Endothelial cell of umbilical vein (primary cell): Measurements from ENCODE around the gene PGBD5. TPM values are rescaled to one million over a fixed set of nuclear protein-coding genes. Genes with fewer than 3 reads are reported as not detected.

Experiments
- BruUV-seq: library from RNA; stranded (reverse); fragments of 400-500 nt; replicated peaks from 2 replicates; lab custom pipeline; 2021; lab: Mats Ljungman, UMichigan
- CTCF ChIA-PET: fragments of 300-600, 350-600 bp; sonication (Branson Sonifier 250); formaldehyde crosslinking; loops from one replicate; lab custom pipeline; 2021; ENCODE audit warnings: antibody characterized with exemption, inconsistent platforms; lab: Charles Lee
- POLR2A ChIA-PET: fragments of 300-600, 350-600 bp; sonication (Branson Sonifier 250); formaldehyde crosslinking; loops from one replicate; lab custom pipeline; 2021; ENCODE audit warnings: antibody characterized with exemption, inconsistent platforms; lab: Charles Lee
- DNase-seq: peaks from one replicate; pipeline ENCODE4 v3.0.0-alpha.2; 2011; ENCODE audit warnings: low read depth, low spot score
- FAIRE-seq: peaks from 2 replicates; lab custom pipeline; 2011; peaks lifted over from hg19 to GRCh38; lab: Jason Lieb, UNC
- H2AFZ ChIP-seq: 2 replicates; pipeline ENCODE4 v1.6.0; 2012; ENCODE audit warnings: low read depth, low read length, control low read depth, inconsistent platforms
- H3K27ac ChIP-seq: 2 replicates; pipeline ENCODE4 v1.5.1; 2011; ENCODE audit warnings: low read depth, mild to moderate bottlenecking, control low read depth, low read length, moderate library complexity; ENCODE audit not compliant: insufficient read depth
- H3K27me3 ChIP-seq, 2 experiments: 2 replicates each; pipeline versions ENCODE4 v1.6.0 to v1.6.1; 2011; ENCODE audit warnings: low read length in 2 of 2, mixed read lengths in 1 of 2; ENCODE audit not compliant: control insufficient read depth in 2 of 2, insufficient read depth in 2 of 2
- H3K36me3 ChIP-seq, 2 experiments: 2 replicates in 1 of 2; 3 replicates in 1 of 2; pipeline ENCODE4 v1.5.1; 2011; ENCODE audit warnings: low read length in 2 of 2, mild to moderate bottlenecking in 1 of 2, moderate library complexity in 1 of 2; ENCODE audit not compliant: control insufficient read depth in 2 of 2, insufficient read depth in 2 of 2; ENCODE audit errors: extremely low read depth in 1 of 2
- H3K4me1 ChIP-seq: 3 replicates; pipeline ENCODE4 v1.5.1; 2011; ENCODE audit warnings: mild to moderate bottlenecking, low read length; ENCODE audit not compliant: control insufficient read depth, insufficient read depth; ENCODE audit errors: extremely low read depth
- H3K4me2 ChIP-seq: 2 replicates; pipeline ENCODE4 v1.6.1; 2011; ENCODE audit warnings: low read length, control low read depth, mixed read lengths; ENCODE audit not compliant: insufficient read depth
- H3K4me3 ChIP-seq, 3 experiments: fragments of 200-600 bp in 1 of 3; sonication (generic), shearing (Covaris generic) in 1 of 3; replicated peaks in 1 of 3; 2 replicates each; pipeline ENCODE4 v1.5.1; 2011 to 2016; ENCODE audit warnings: control low read depth in 3 of 3, low read length in 3 of 3, mild to moderate bottlenecking in 2 of 3, inconsistent platforms in 1 of 3, low read depth in 1 of 3, moderate library complexity in 1 of 3; ENCODE audit not compliant: insufficient read depth in 1 of 3
- H3K79me2 ChIP-seq: 2 replicates; pipeline ENCODE4 v1.6.0; 2012; ENCODE audit warnings: low read length, inconsistent platforms; ENCODE audit not compliant: control insufficient read depth, insufficient read depth
- H3K9ac ChIP-seq: replicated peaks from 2 replicates; pipeline ENCODE3; 2011; ENCODE audit warnings: low read length, control low read depth; ENCODE audit not compliant: insufficient read depth; ENCODE audit errors: extremely low read depth
- H3K9me1 ChIP-seq: replicated peaks from 3 replicates; pipeline ENCODE4 v1.6.0; 2011; ENCODE audit warnings: mild to moderate bottlenecking, low read length; ENCODE audit not compliant: control insufficient read depth, insufficient read depth; ENCODE audit errors: extremely low read depth
- H3K9me3 ChIP-seq: replicated peaks from 2 replicates; pipeline ENCODE4 v1.5.1; 2012; ENCODE audit warnings: low read length, inconsistent platforms; ENCODE audit not compliant: control insufficient read depth, insufficient read depth
- H4K20me1 ChIP-seq: replicated peaks from 2 replicates; pipeline ENCODE3; 2011; ENCODE audit warnings: mild to moderate bottlenecking, low read length; ENCODE audit not compliant: control insufficient read depth, insufficient read depth; ENCODE audit errors: extremely low read depth
- EZH2 ChIP-seq: IDR thresholded peaks from 2 replicates; pipeline ENCODE4 v1.6.1; 2012; ENCODE audit warnings: borderline replicate concordance, low read depth, mild to moderate bottlenecking, moderate library complexity, low read length, inconsistent platforms; ENCODE audit not compliant: severe bottlenecking
- FOS ChIP-seq: IDR thresholded peaks from 2 replicates; pipeline ENCODE4 v1.6.1; 2011; ENCODE audit warnings: mild to moderate bottlenecking, low read length, moderate library complexity, borderline replicate concordance; ENCODE audit not compliant: insufficient read depth
- GATA2 ChIP-seq: IDR thresholded peaks from 2 replicates; pipeline ENCODE4 v1.7.0; 2011; ENCODE audit warnings: low read depth, mild to moderate bottlenecking, moderate library complexity, mixed read lengths, low read length; ENCODE audit not compliant: insufficient read length, insufficient read depth
- JUN ChIP-seq: IDR thresholded peaks from 2 replicates; pipeline ENCODE4 v1.6.1; 2011; ENCODE audit warnings: borderline replicate concordance, low read depth; ENCODE audit not compliant: insufficient read length, insufficient read depth
- MAX ChIP-seq: IDR thresholded peaks from 2 replicates; pipeline ENCODE4 v1.6.1; 2011; ENCODE audit not compliant: insufficient read depth, insufficient read length
- MYC ChIP-seq: IDR thresholded peaks from one replicate; pipeline ENCODE4 v1.6.1; 2011; ENCODE audit warnings: mild to moderate bottlenecking, low read depth, low read length
- POLR2A ChIP-seq: IDR thresholded peaks from 2 replicates; pipeline ENCODE4 v1.6.1; 2012; ENCODE audit warnings: low read depth, mild to moderate bottlenecking, control low read depth, low read length
- POLR2AphosphoS5 ChIP-seq: IDR thresholded peaks from 2 replicates; pipeline ENCODE4 v1.6.1; 2012; ENCODE audit warnings: low read depth, mild to moderate bottlenecking, control low read depth, low read length, moderate library complexity; ENCODE audit not compliant: insufficient read depth
- dilution Hi-C: fragments of 300-500 bp; cut with MboI; formaldehyde crosslinking; loops from one replicate; pipeline ENCODE4 v1.15.0; 2019; ENCODE audit warnings: low sequenced_read_pairs; ENCODE audit not compliant: extremely low pct_ligation_motif_present
- intact Hi-C: fragments of 100-400 bp; cut with micrococcal nuclease; formaldehyde crosslinking; loops from one replicate; pipeline ENCODE4 v1.10.0; 2022
- polyA plus RNA-seq, 4 experiments: library from polyadenylated mRNA; depleted of rRNA in 3 of 4; stranded (reverse) in 3 of 4; unstranded in 1 of 4; fragments of >200 nt; gene quantifications; 2 replicates each; pipeline versions ENCODE4 v1.2.1 to v1.2.3, GENCODE V29; 2011 to 2012; ENCODE audit warnings: missing spikeins in 1 of 4
- total RNA-seq: library from RNA; stranded (reverse); gene quantifications from 2 replicates; pipeline ENCODE4 v1.2.3, GENCODE V29; 2021
- TF ChIP-seq, protein P1 (sequence below), 2 donors: IDR thresholded peaks; 1 replicate in 1 of 2; 2 replicates in 1 of 2; pipeline ENCODE4 v1.5.1; 2011; ENCODE audit warnings: low read length in 2 of 2, mild to moderate bottlenecking in 2 of 2, moderate library complexity in 2 of 2, control low read depth in 1 of 2, inconsistent platforms in 1 of 2, low read depth in 1 of 2; ENCODE audit not compliant: insufficient read depth in 1 of 2; ENCODE audit errors: extremely low read depth in 1 of 2

Gene PGBD5
- total and polyA plus RNA-seq, 2 donors (not counting 3 experiments of a cell fraction or from before 2014, with no cell fraction given) = 0.03 TPM; not detected in 1

DNA sequence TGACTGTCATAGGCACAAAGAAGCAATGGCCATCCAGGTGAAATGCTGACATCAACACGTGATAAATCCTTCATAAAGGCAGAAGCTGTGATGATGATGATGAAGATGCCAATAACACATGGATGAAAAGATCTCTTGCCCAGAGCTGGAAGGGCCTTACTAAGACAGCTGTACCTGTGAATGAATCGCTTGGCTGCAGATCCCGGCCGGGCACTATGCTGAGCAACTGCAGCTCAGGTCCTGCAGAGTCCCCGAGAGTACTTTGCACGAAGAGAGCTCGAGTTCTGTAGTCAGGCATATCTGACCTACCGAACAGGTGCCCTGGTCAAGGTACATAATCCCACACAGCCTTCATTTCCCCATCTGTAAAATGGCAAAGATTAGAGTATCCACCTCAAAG is 48.8 kb downstream of the PGBD5 start:
- BruUV-seq = no TSS peak
- Histone ChIP-seq H3K4me2 (no peak overlapping the region), H3K4me3 (no peak overlapping the region), H2AFZ (no peak overlapping the region), H3K79me2 (no peaks in the 10 kb centered on the region), H3K9me3 (no peaks in the 10 kb centered on the region), H3K36me3 (no peaks in the 10 kb centered on the region), H3K27me3 (no peaks in the 10 kb centered on the region), H3K27ac (no peak overlapping the region), H4K20me1 (no peaks in the 10 kb centered on the region), H3K9me1 (no peaks in the 10 kb centered on the region), H3K9ac (no peak overlapping the region), H3K4me1 (no peaks in the 10 kb centered on the region)
- no peak for FAIRE-seq
- no peak for TF ChIP-seq MAX
- TF ChIP-seq GATA2 = no peak
- TF ChIP-seq, protein P1, sequence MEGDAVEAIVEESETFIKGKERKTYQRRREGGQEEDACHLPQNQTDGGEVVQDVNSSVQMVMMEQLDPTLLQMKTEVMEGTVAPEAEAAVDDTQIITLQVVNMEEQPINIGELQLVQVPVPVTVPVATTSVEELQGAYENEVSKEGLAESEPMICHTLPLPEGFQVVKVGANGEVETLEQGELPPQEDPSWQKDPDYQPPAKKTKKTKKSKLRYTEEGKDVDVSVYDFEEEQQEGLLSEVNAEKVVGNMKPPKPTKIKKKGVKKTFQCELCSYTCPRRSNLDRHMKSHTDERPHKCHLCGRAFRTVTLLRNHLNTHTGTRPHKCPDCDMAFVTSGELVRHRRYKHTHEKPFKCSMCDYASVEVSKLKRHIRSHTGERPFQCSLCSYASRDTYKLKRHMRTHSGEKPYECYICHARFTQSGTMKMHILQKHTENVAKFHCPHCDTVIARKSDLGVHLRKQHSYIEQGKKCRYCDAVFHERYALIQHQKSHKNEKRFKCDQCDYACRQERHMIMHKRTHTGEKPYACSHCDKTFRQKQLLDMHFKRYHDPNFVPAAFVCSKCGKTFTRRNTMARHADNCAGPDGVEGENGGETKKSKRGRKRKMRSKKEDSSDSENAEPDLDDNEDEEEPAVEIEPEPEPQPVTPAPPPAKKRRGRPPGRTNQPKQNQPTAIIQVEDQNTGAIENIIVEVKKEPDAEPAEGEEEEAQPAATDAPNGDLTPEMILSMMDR (IDR thresholded peaks at IDR 0.05; ENCODE audit: extremely low read depth in 1 of 2, insufficient read depth in 1 of 2, low read depth in 1 of 2, low read length in 2 of 2) = no peak
- no peak for TF ChIP-seq FOS
- no peak for TF ChIP-seq JUN
- no peak for TF ChIP-seq EZH2
- TF ChIP-seq POLR2AphosphoS5 = no peak
- TF ChIP-seq MYC = no peak
- no peak for TF ChIP-seq POLR2A
- no peak for DNase-seq
- dilution Hi-C loops (no loop called here), intact Hi-C loops (no loop called here)
- POLR2A ChIA-PET = no interaction called here
- CTCF ChIA-PET = no interaction called here
